ENCODE results near the gene SP4.

SP4 gene

DNA sequence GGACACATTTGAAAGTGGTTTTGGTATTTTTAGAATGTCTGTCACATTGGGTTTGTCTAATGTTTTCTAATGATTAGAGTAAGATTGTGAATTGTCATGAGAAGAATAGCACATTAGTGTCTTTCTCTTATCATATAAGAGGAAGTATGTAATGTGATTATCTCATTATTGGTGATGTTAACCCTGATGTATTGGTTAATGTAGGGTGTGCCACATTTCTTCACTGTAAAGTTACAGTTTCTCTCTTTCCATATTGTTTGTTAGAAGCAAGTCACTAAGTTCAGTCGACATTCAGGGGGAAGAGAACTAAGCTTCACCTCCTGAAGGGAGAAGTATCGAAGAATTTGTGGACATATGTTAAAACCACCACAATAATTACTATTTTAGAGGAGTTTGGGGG is 58.6 kb downstream of the SP4 start:
- H3K27ac Mint-ChIP-seq: no peak overlapping the region
- no peak overlapping the region for H3K4me3 Mint-ChIP-seq
- TF ChIP-seq, protein P1, sequence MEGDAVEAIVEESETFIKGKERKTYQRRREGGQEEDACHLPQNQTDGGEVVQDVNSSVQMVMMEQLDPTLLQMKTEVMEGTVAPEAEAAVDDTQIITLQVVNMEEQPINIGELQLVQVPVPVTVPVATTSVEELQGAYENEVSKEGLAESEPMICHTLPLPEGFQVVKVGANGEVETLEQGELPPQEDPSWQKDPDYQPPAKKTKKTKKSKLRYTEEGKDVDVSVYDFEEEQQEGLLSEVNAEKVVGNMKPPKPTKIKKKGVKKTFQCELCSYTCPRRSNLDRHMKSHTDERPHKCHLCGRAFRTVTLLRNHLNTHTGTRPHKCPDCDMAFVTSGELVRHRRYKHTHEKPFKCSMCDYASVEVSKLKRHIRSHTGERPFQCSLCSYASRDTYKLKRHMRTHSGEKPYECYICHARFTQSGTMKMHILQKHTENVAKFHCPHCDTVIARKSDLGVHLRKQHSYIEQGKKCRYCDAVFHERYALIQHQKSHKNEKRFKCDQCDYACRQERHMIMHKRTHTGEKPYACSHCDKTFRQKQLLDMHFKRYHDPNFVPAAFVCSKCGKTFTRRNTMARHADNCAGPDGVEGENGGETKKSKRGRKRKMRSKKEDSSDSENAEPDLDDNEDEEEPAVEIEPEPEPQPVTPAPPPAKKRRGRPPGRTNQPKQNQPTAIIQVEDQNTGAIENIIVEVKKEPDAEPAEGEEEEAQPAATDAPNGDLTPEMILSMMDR (IDR thresholded peaks at IDR 0.05; ENCODE audit: unreplicated experiment in 3 of 3): no peak
- peaks cover 13% of the 10 kb centered on the region for H3K9me3 Mint-ChIP-seq
- H3K4me1 Mint-ChIP-seq: no peaks in the 10 kb centered on the region
- no peaks in the 10 kb centered on the region for H3K27me3 Mint-ChIP-seq (ENCODE audit: low read depth)
- H3K36me3 Mint-ChIP-seq (ENCODE audit: low read depth): peaks cover 50% of the 10 kb centered on the region

DNA sequence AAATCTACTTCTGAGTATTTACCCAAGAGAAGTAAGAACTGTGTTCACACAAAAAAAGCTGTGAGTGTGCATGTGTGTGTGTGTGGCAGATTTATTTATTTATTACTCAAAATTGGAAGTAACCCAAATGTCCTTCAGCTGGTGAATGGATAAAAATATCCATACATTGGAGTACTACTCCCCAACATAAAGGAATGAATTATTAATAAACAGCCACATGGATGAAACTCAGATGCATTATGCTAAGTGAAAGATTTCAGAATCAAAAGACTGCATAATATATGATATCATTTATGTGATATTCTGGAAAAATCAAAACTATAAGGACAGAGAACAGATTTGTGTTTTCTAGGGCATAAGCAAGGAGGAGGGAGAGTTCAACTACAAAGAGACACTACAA is 67.8 kb downstream of the SP4 start:
- Mint-ChIP-seq H3K4me1 (no peaks in the 10 kb centered on the region), H3K9me3 (peaks cover 60% of the 10 kb centered on the region)
- TF ChIP-seq, protein P1 (IDR thresholded peaks at IDR 0.05; ENCODE audit: unreplicated experiment in 3 of 3): no peak

DNA sequence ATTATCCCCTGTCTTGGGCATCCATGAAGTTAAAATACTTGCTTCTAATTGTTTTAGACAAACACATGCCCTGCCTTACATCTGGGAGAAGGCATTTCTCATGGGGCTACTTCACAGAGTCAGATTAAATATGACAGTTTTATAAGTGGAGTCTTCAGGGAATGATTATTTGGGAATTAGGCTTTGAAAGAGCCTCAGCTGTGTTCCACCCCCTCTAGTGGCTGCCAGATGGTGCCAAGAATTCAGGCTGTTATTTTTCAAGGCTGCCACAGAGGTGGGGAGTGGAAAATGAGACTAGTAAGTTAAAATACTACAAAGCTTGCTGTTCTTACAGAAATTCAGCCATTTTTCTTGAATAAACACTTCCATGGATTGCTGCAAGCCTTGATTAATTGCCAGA is 69.2 kb downstream of the SP4 start:
- Mint-ChIP-seq H3K27me3 (ENCODE audit: low read depth) (no peaks in the 10 kb centered on the region), H3K4me1 (no peaks in the 10 kb centered on the region), H3K36me3 (ENCODE audit: low read depth) (peaks cover 86% of the 10 kb centered on the region), H3K9me3 (peaks cover 58% of the 10 kb centered on the region), H3K4me3 (no peak overlapping the region), H3K27ac (no peak overlapping the region)
- TF ChIP-seq, protein P1 (IDR thresholded peaks at IDR 0.05; ENCODE audit: unreplicated experiment in 3 of 3): no peak

More for the DNA sequence above, 67.8 kb downstream of the SP4 start:
- Mint-ChIP-seq H3K27me3 (ENCODE audit: low read depth) (no peaks in the 10 kb centered on the region), H3K27ac (no peak overlapping the region), H3K4me3 (no peak overlapping the region), H3K36me3 (ENCODE audit: low read depth) (peaks cover 86% of the 10 kb centered on the region)

GRCh38 chr7:21500117-21500832 is 72.4 kb downstream of the SP4 start:
- peaks cover 80% of the 10 kb centered on the region for H3K36me3 Mint-ChIP-seq (ENCODE audit: low read depth)
- H3K27ac Mint-ChIP-seq: no peak overlapping the region
- no peaks in the 10 kb centered on the region for H3K4me1 Mint-ChIP-seq
- H3K27me3 Mint-ChIP-seq (ENCODE audit: low read depth): no peaks in the 10 kb centered on the region
- peaks cover 46% of the 10 kb centered on the region for H3K9me3 Mint-ChIP-seq
- H3K4me3 Mint-ChIP-seq: no peak overlapping the region
- TF ChIP-seq, protein P1 (IDR thresholded peaks at IDR 0.05; ENCODE audit: unreplicated experiment in 3 of 3): no peak

DNA sequence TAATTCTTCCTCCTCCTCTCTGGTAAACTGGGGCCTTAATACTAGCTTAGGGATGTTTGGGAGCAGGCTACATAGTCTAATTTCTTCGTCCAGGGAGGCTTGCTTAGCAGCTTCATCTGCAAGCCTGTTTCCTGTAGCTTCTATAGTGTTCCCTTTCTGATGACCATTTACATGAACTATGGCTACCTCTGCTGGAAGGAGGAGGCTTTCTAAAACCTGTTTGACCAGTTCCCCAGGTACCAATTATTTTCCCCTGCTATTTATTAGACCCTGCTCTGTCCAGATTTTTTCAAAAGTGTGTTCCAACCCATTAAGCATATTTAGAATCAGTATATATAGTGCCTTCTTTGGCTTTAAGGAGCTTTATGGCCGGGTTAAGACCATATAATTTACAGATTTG is 76.1 kb downstream of the SP4 start:
- Mint-ChIP-seq H3K4me3 (no peak overlapping the region), H3K9me3 (peaks cover 40% of the 10 kb centered on the region), H3K36me3 (ENCODE audit: low read depth) (peaks cover 80% of the 10 kb centered on the region), H3K4me1 (no peaks in the 10 kb centered on the region), H3K27me3 (ENCODE audit: low read depth) (no peaks in the 10 kb centered on the region), H3K27ac (peak overlapping the region in 1 of 3 experiments; percentile 82)
- TF ChIP-seq, protein P1 (IDR thresholded peaks at IDR 0.05; ENCODE audit: unreplicated experiment in 3 of 3): no peak
